ENCODE results near the gene RHBDL1. TPM values are rescaled to one million over a fixed set of nuclear protein-coding genes. Genes with fewer than 3 reads are reported as not detected.
A peak's percentile ranks its signal among the peaks of the same experiment; 100 is the strongest.

RHBDL1 gene
- total and polyA plus RNA-seq, 2 of the 8 experiments (the other 6 are each of a cell fraction or from before 2014, with no cell fraction given), result 4.0 to 8.1 TPM

DNA sequence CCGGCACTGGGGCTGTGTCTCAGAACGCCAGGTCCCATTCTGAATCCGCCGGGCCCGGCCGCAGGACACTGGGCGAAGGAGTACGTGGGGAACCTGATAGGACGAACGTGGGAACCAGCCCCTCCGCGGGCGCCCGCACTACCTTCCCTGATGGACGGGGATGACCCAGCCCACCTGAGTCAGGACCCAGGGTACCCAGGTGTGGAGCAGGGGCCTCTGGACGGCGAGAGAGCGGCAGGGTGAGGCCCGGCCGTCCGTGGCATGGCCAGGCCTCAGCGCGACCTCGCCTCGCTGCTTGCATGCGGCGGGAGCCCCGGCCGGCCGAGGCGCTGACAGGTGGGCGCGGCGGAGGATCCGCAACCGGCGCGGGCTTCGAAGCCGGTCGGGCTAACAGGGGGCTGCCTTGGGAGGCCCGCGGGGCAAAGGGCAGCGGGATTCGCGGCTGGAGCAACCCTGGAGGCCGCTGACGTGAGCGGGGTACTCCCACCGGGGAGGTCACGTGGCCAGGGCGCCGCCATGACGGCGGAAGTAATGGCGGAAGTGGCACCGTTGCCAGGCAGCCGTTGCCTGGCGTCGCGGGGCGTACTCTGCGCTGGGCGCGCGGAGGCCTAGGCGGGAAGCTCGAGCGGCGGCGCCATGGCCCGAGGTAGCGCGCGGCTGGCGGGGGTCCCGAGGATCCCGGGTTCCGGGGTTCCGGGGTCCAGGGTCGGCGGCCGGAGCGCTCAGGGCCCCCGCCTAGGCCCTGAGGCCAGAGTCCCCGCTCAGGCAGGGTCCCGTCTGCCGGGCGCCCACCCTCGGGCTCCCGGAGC lies 26.5 kb upstream of the RHBDL1 start, which contains the start of gene WDR90 (continued):
- TF ChIP-seq, protein P1, sequence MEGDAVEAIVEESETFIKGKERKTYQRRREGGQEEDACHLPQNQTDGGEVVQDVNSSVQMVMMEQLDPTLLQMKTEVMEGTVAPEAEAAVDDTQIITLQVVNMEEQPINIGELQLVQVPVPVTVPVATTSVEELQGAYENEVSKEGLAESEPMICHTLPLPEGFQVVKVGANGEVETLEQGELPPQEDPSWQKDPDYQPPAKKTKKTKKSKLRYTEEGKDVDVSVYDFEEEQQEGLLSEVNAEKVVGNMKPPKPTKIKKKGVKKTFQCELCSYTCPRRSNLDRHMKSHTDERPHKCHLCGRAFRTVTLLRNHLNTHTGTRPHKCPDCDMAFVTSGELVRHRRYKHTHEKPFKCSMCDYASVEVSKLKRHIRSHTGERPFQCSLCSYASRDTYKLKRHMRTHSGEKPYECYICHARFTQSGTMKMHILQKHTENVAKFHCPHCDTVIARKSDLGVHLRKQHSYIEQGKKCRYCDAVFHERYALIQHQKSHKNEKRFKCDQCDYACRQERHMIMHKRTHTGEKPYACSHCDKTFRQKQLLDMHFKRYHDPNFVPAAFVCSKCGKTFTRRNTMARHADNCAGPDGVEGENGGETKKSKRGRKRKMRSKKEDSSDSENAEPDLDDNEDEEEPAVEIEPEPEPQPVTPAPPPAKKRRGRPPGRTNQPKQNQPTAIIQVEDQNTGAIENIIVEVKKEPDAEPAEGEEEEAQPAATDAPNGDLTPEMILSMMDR (IDR thresholded peaks at IDR 0.05; ENCODE audit: control extremely low read depth in 1 of 3, insufficient read depth in 1 of 3, low read depth in 1 of 3, low read length in 3 of 3), result no peak
- no peak for TF ChIP-seq TEAD4 (IDR thresholded peaks at IDR 0.05; ENCODE audit: low read depth, low read length)
- TF ChIP-seq HDAC6 (IDR thresholded peaks at IDR 0.05; ENCODE audit: low read depth, low read length), result no peak
- TF ChIP-seq TAF1 (IDR thresholded peaks at IDR 0.05; ENCODE audit: low read depth, low read length), result 0 out of 2 replicates have a peak, but pooled peaks have one; percentile 52
- TF ChIP-seq NANOG (IDR thresholded peaks at IDR 0.05; ENCODE audit: insufficient read depth, low read depth, low read length, poor library complexity, severe bottlenecking), result no peak
- no peak for TF ChIP-seq NRF1 (IDR thresholded peaks at IDR 0.05; ENCODE audit: low read depth, low read length)
- no peak for TF ChIP-seq SIRT6 (IDR thresholded peaks at IDR 0.05; ENCODE audit: low read length)
- TF ChIP-seq PHF8 (conservative IDR thresholded peaks at IDR 0.05; ENCODE audit: low read depth, low read length), result peak; percentile 49
- no peak for TF ChIP-seq BACH1 (IDR thresholded peaks at IDR 0.05; ENCODE audit: low read length)
- TF ChIP-seq GTF2F1 (IDR thresholded peaks at IDR 0.05; ENCODE audit: borderline replicate concordance, low read depth, low read length), result no peak
- TF ChIP-seq BCL11A (IDR thresholded peaks at IDR 0.05; ENCODE audit: low read depth in 2 of 2, low read length in 2 of 2), result no peak
- TF ChIP-seq SP1 (IDR thresholded peaks at IDR 0.05; ENCODE audit: low read depth, low read length), result no peak
- TF ChIP-seq, protein P2, sequence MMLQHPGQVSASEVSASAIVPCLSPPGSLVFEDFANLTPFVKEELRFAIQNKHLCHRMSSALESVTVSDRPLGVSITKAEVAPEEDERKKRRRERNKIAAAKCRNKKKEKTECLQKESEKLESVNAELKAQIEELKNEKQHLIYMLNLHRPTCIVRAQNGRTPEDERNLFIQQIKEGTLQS (IDR thresholded peaks at IDR 0.05; ENCODE audit: insufficient read depth, low read depth, low read length), result peak; percentile 79
- peak; percentile 22; the same call in 1 of the 2 replicates for TF ChIP-seq POLR2AphosphoS5 (IDR thresholded peaks at IDR 0.05; ENCODE audit: low read depth, low read length)
- peak; percentile 75; the same call in 1 of the 2 replicates for TF ChIP-seq SP4 (IDR thresholded peaks at IDR 0.05; ENCODE audit: low read length)
- TF ChIP-seq POLR2A (IDR thresholded peaks at IDR 0.05; ENCODE audit: control extremely low read depth in 1 of 2, low read depth in 2 of 2, low read length in 2 of 2), result peak in 1 of 2 experiments; percentile 49; a peak in 1 of 3 replicates
- no peak for TF ChIP-seq CBX5 (IDR thresholded peaks at IDR 0.05; ENCODE audit: low read depth, low read length)
- no peak for TF ChIP-seq RBBP5 (IDR thresholded peaks at IDR 0.05; ENCODE audit: borderline replicate concordance, low read depth, low read length)
- no peak for TF ChIP-seq SAP30 (IDR thresholded peaks at IDR 0.05; ENCODE audit: insufficient read depth, insufficient replicate concordance, low read length)
- no peak for TF ChIP-seq SP2 (IDR thresholded peaks at IDR 0.05; ENCODE audit: low read length)
